ENCODE measurements around the gene RASGEF1C.

Gene RASGEF1C

GRCh38 chr5:180084638-180085561 is 124.1 kb downstream of the RASGEF1C start:
- DNase-seq (ENCODE audit: low read depth in 1 of 2, low spot score in 1 of 2): no peak

GRCh38 chr5:180083529-180084060 is 125.4 kb downstream of the RASGEF1C start:
- no peak for DNase-seq (ENCODE audit: low read depth in 1 of 2, low spot score in 1 of 2)

DNA sequence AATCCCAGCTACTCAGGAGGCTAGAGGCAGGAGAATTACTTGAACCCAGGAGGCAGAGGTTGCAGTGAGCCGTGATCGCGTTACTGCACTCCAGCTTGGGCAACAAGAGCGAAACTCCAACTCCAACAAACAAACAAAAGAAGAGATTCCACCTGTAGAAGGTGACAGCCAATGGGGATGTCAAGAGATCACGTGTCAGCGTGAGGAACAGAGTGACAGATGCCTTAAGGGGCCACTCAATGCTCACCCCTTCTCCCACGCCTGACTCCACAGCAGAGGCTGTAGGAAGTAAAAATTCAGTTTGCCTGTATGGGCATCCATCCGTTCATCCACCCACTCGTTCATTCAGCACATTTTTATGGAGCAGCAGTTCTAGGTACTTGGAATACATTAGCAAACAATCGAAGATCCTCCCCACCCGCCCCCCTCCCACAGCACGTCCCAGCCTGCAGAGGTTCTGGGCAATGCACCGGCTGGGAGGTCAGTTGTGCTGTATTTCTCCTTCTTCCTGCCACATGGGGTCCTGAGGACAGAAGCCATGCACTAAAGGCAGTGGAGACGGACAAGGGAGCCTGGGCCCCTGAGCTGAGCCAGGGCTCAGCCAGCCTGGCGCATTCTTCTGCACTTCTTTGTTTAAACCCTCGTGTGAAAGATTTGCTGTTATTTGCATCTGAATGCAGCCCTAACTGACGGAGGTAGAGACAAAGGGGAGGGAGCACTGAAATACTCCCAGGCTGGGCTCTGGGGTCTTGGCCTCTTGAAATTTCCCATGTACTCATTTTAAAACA is 126.2 kb downstream of the RASGEF1C start:
- DNase-seq (ENCODE audit: low read depth in 1 of 2, low spot score in 1 of 2): no peak

DNA sequence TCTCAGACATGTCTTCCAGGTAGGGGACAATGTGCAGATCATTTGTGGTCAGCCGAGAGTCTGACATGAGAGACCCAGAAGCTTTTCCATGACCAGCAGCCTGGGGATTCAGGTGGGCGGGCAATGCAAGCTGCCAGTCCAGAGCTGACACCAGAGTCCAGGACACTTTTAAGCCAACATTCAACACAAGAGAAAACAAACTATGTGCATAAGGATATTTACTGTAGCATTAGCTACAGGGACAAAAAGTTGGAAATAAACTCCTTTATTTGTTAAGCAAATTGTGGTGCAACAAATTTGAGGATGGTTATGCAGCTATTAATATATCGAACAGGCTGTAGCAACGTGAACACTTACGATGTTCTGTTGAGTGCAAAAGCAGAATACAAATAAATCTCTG is 127.5 kb downstream of the RASGEF1C start:
- no peak for DNase-seq (ENCODE audit: low read depth in 1 of 2, low spot score in 1 of 2)

GRCh38 chr5:180080486-180081280 is 128.3 kb downstream of the RASGEF1C start:
- DNase-seq (ENCODE audit: low read depth in 1 of 2, low spot score in 1 of 2): peak; percentile 12 to 30

GRCh38 chr5:180079702-180080466 is 129.1 kb downstream of the RASGEF1C start:
- DNase-seq (ENCODE audit: low read depth in 1 of 2, low spot score in 1 of 2): no peak

GRCh38 chr5:180078348-180078747 is 130.7 kb downstream of the RASGEF1C start:
- no peak for DNase-seq (ENCODE audit: low read depth in 1 of 2, low spot score in 1 of 2)

DNA sequence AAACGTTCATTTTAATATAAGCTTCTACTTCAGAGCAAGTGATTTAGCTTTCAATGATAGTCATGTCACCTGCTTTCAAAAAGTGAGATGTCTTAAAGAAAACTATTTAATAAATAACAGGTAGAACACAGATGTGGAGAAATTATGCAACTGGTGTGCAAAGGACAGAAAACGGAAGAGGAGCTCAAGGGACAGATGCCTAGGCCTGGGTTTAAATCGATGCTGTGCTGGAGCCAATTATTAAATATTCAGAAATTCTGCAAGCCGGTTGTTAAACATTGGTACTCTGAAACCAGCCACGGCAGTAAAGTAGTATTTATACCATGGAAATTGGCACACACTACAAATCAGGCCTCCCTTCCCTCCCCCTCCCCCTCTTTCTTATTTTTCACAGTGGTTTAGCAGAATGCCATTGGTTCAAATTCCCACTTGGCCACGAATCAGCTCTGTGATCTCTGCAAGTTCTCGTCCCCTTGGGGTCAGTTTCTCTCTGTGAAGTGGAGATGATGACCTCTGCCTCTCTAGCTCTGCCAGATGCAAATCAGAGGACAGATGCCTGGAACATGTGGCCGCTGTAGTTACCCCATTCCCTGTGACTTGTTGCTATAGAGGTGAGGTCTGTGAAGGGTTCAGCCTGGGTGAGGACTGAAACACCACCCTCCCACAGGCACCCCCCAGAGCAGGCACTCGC is 131.3 kb downstream of the RASGEF1C start:
- DNase-seq (ENCODE audit: low read depth in 1 of 2, low spot score in 1 of 2): no peak

GRCh38 chr5:180075703-180076102 is 133.3 kb downstream of the RASGEF1C start:
- DNase-seq (ENCODE audit: low read depth in 1 of 2, low spot score in 1 of 2): no peak

- no peak for DNase-seq (ENCODE audit: low read depth in 1 of 2, low spot score in 1 of 2)
Observed at GRCh38 chr5:180074462-180074861, 134.5 kb downstream of the RASGEF1C start.

- no peak for DNase-seq (ENCODE audit: low read depth in 1 of 2, low spot score in 1 of 2)
Observed at GRCh38 chr5:180072556-180072955, 136.5 kb downstream of the RASGEF1C start.

- DNase-seq (ENCODE audit: low read depth in 1 of 2, low spot score in 1 of 2): no peak
Observed at GRCh38 chr5:180072256-180072548, 136.8 kb downstream of the RASGEF1C start.

GRCh38 chr5:180071531-180072255 is 137.3 kb downstream of the RASGEF1C start, which contains the start of gene RNF130:
RNF130 (minus strand) TSS chr5:180071759; CDS start chr5:180071702, 57 bp downstream.
- peak; percentile 72 to 84 for DNase-seq (ENCODE audit: low read depth in 1 of 2, low spot score in 1 of 2)

- peak in 1 of 2 donors; percentile 2 for DNase-seq (ENCODE audit: low read depth in 1 of 2, low spot score in 1 of 2)
Observed at GRCh38 chr5:180070756-180071530, 138.1 kb downstream of the RASGEF1C start.

DNA sequence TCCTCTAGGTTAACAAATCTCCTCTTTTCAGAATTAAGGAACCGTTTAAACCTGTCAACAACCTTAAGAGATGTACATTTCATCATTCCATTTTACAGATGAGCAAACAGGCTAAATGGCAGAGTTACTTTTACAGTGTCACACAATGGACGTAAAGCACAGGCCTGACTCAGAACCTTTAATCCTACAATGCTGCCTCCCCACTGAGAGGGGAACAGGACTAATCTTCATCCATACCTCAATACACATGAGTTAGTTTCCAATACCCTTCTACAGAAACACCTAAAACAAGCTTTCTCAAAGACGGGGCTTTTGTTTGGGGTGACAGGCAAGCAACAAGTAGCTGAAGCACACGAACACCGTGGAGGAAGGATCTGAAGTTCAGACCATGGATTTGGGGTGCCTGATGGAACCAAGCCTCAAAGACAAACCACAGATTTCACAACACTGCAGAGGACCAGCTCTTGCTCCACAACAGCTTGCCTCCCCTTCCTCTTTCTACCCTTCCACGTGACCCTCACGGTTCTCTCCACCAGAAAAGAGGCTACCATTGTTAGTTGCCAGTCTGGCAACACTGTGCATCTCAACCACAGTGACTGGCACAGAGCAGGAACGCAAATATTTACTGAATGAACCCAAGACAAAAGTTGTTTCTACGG is 139.3 kb downstream of the RASGEF1C start:
- DNase-seq (ENCODE audit: low read depth in 1 of 2, low spot score in 1 of 2): no peak

- no peak for DNase-seq (ENCODE audit: low read depth in 1 of 2, low spot score in 1 of 2)
Observed at GRCh38 chr5:180068519-180069090, 140.4 kb downstream of the RASGEF1C start.

GRCh38 chr5:180067986-180068385 is 141.0 kb downstream of the RASGEF1C start:
- DNase-seq (ENCODE audit: low read depth in 1 of 2, low spot score in 1 of 2): no peak
